Large intestine (tissue), 3 donors: ENCODE results near the gene MAML1. TPM values are rescaled to one million over a fixed set of nuclear protein-coding genes. Genes with fewer than 3 reads are reported as not detected.
"Not testable (repeated sequence)": the region's sequence is repeated elsewhere in the genome, so short reads cannot be mapped to it uniquely, and the experiment has no call there.

Experiments used
- DNase-seq, 2 donors: peaks; one replicate each; pipeline versions ENCODE4 v3.0.0 to v3.0.0-alpha.2; 2013
- H3K27ac ChIP-seq: one replicate; pipeline ENCODE4 v1.5.1; 2013; ENCODE audit warnings: low read length
- H3K27me3 ChIP-seq: 2 replicates; pipeline ENCODE4 v1.6.1; 2013; ENCODE audit warnings: low read length; ENCODE audit not compliant: control insufficient read depth, insufficient read depth
- H3K36me3 ChIP-seq: 2 replicates; pipeline ENCODE4 v1.6.1; 2013; ENCODE audit warnings: low read length; ENCODE audit not compliant: control insufficient read depth, insufficient read depth
- H3K4me1 ChIP-seq: one replicate; pipeline ENCODE4 v1.6.1; 2013; ENCODE audit warnings: low read length; ENCODE audit not compliant: control insufficient read depth, insufficient read depth
- H3K4me3 ChIP-seq: one replicate; pipeline ENCODE4 v1.5.1; 2013; ENCODE audit warnings: low read length
- H3K9me3 ChIP-seq: one replicate; pipeline ENCODE4 v1.6.1; 2013; ENCODE audit warnings: mild to moderate bottlenecking, low read depth, low read length, moderate library complexity; ENCODE audit not compliant: control insufficient read depth
- WGBS: methylation state at CpG from one replicate; pipeline ENCODE4 v1.1.5; 2013; ENCODE audit warnings: low lambda C conversion rate; ENCODE audit not compliant: insufficient coverage; 5-methylcytosine and 5-hydroxymethylcytosine counted together
- polyA plus RNA-seq: library from polyadenylated mRNA; unstranded; fragments of 120-200 nt; gene quantifications from one replicate; pipeline ENCODE4 v1.2.1, GENCODE V29; 2013

MAML1 gene
- polyA plus RNA-seq, 1 donor, result 29.9 TPM

DNA sequence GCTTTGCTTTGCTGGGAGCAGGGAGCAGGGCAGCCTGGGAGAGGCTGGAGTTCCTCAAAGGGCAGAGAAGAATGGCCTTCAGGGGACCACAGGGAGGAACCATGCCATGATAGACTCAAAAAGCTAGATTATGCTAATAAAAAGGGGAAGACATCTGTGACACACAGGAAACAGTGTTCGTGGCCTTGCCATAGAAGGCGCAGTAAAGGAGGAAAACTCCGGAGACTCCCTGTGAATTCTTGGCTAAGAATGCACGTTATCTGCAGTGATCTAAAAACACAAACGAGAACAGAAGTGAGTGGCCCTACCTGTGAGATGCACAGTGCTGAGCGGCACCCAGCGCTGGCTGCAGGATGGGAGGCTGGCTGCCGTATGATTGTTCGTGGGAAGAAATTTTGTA lies 45.3 kb downstream of the MAML1 start:
- H3K4me1 ChIP-seq, result no peaks in the 10 kb centered on the region
- H3K27me3 ChIP-seq, result no peaks in the 10 kb centered on the region
- no peak overlapping the region for H3K27ac ChIP-seq
- no peak for DNase-seq
- H3K9me3 ChIP-seq, result no peaks in the 10 kb centered on the region
- H3K36me3 ChIP-seq, result peaks cover 61% of the 10 kb centered on the region
- WGBS, result 100% methylated on average over 1 of the region's 9 CpGs
- H3K4me3 ChIP-seq, result no peak overlapping the region

DNA sequence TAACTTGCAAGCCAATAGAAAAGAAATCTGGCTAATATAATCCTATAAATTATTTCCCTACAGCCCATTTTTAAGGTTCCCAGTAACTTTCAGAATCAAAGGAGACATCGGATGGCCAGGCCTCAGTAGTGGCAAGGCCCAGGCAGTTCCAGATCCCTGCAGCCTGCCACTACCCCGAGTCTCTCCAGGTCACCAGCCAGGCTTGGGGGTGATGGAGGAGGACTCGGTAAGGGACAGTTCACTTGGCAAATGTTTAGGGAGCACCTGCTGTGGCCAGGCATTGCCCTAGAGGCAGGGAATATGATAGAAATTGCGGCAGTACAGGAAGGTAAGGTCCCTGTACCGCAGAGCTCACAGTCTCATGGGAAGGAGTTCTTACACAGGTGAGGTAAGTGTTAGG lies 46.0 kb downstream of the MAML1 start:
- no peak for DNase-seq
- H3K4me1 ChIP-seq, result no peaks in the 10 kb centered on the region
- no peak overlapping the region for H3K4me3 ChIP-seq
- no CpG with 5 or more reads among the region's 5 CpGs for WGBS
- H3K27ac ChIP-seq, result no peak overlapping the region
- no peaks in the 10 kb centered on the region for H3K27me3 ChIP-seq
- no peaks in the 10 kb centered on the region for H3K9me3 ChIP-seq
- peaks cover 55% of the 10 kb centered on the region for H3K36me3 ChIP-seq

- H3K27ac ChIP-seq, result no peak overlapping the region
- DNase-seq, result no peak
- no peaks in the 10 kb centered on the region for H3K9me3 ChIP-seq
- no CpG with 5 or more reads among the region's 4 CpGs for WGBS
- no peaks in the 10 kb centered on the region for H3K4me1 ChIP-seq
- H3K4me3 ChIP-seq, result no peak overlapping the region
- H3K36me3 ChIP-seq, result peaks cover 43% of the 10 kb centered on the region
- H3K27me3 ChIP-seq, result no peaks in the 10 kb centered on the region
Measured at GRCh38 chr5:179779826-179780225, 47.2 kb downstream of the MAML1 start.

- no peak for DNase-seq
- Histone ChIP-seq H3K4me3 (no peak overlapping the region), H3K4me1 (no peaks in the 10 kb centered on the region), H3K27me3 (no peaks in the 10 kb centered on the region), H3K36me3 (peaks cover 40% of the 10 kb centered on the region), H3K9me3 (no peaks in the 10 kb centered on the region), H3K27ac (no peak overlapping the region)
- WGBS, result no CpG with 5 or more reads among the region's 7 CpGs
Measured at GRCh38 chr5:179780362-179780761, 47.7 kb downstream of the MAML1 start.

DNA sequence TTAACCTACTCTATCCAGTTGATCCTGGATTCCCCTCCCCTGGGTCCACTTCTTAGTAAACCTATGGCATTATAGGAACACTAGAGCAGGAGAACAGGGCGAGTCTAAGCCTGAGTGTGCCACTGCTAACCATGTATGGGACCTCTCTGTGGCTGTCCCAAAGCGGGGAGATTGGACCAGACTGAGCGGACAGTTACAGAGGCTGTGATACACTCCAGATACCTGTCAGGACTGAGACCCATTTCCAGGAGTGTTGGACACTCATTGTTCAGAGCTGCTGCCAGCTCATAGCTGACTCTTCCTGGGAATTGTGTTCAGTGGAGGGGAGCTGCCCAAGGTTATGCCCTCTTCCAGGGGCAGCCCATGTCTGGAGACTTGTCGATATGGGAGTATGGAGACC lies 49.2 kb downstream of the MAML1 start:
- Histone ChIP-seq H3K4me1 (no peaks in the 10 kb centered on the region), H3K27me3 (no peaks in the 10 kb centered on the region), H3K36me3 (peaks cover 26% of the 10 kb centered on the region), H3K27ac (no peak overlapping the region), H3K4me3 (no peak overlapping the region), H3K9me3 (no peaks in the 10 kb centered on the region)
- no CpG with 5 or more reads among the region's 4 CpGs for WGBS
- no peak for DNase-seq

DNA sequence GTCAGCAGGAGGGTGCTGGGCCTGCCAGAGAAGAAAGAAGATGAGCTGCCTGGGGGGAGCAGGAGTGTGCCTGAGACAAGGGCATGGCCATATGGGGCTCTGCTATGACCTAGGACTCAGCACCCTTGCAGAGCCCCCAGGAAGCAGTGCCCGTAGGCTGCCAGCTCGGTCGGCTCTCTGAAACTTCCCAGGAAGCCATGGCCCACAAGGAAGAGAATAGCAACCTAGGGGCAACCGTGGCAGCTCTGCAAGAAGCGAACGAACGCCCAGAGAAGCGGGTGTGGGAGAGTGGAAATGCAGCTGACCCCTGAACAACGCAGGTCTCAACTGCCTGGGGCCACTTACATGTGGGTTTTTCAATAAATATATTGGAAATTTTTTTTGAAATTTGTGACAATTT lies 50.5 kb downstream of the MAML1 start:
- DNase-seq, result no peak
- no peak overlapping the region for H3K27ac ChIP-seq
- 92% methylated on average over 2 of the region's 9 CpGs for WGBS
- no peaks in the 10 kb centered on the region for H3K9me3 ChIP-seq
- H3K27me3 ChIP-seq, result no peaks in the 10 kb centered on the region
- H3K4me1 ChIP-seq, result no peaks in the 10 kb centered on the region
- H3K36me3 ChIP-seq, result peaks cover 16% of the 10 kb centered on the region
- H3K4me3 ChIP-seq, result no peak overlapping the region

DNA sequence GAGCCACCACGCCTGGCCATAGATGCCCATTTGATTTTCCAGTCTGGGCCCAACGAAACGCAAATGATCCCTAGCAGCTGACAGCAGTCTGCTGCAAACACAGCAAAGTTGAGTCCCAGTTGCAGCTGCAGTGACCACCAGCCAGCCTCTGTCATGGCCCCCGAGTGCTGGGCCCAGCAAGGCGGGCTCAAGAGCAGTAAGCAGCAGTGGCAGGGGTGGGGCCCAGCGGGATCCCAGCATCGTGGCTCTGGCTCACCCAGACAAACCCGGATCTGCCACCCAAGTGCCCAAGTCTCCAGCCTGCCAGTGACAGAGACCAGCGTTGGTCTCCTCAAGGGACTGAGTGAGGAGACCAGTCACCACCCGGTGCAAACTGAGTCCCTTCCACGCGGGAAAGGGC lies 54.2 kb downstream of the MAML1 start:
- no peaks in the 10 kb centered on the region for H3K36me3 ChIP-seq
- no peak for DNase-seq
- WGBS, result no CpG with 5 or more reads among the region's 12 CpGs
- H3K4me3 ChIP-seq, result no peak overlapping the region
- H3K27ac ChIP-seq, result no peak overlapping the region
- no peaks in the 10 kb centered on the region for H3K9me3 ChIP-seq
- no peaks in the 10 kb centered on the region for H3K27me3 ChIP-seq
- no peaks in the 10 kb centered on the region for H3K4me1 ChIP-seq

GRCh38 chr5:179788193-179788854 lies 55.7 kb downstream of the MAML1 start:
- WGBS, result no CpG with 5 or more reads among the region's 7 CpGs
- Histone ChIP-seq H3K4me1 (no peaks in the 10 kb centered on the region), H3K27ac (no peak overlapping the region), H3K9me3 (no peaks in the 10 kb centered on the region), H3K36me3 (peaks cover 3% of the 10 kb centered on the region), H3K27me3 (no peaks in the 10 kb centered on the region), H3K4me3 (no peak overlapping the region)
- DNase-seq, result no peak

DNA sequence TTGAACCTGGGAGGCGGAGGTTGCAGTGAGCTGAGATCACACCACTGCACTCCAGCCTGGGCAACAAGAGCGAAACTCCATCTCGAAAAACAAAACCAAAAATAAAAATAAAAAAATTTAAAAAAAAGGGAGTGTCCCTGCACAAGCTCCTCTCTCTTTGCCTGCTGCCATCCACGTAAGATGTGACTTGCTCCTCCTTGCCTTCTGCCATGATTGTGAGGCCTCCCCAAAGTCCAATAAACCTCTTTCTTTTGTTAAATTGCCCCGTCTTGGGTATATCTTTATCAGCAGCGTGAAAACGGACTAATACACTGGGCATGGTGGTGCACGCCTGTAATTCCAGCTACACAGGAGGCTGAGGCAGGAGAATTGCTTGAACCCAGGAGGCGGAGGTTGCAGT lies 56.7 kb downstream of the MAML1 start:
- H3K36me3 ChIP-seq, H3K27me3 ChIP-seq, DNase-seq, H3K9me3 ChIP-seq, H3K27ac ChIP-seq, H3K4me1 ChIP-seq, H3K4me3 ChIP-seq: not testable (repeated sequence)
- WGBS, result no CpG with 5 or more reads among the region's 9 CpGs

DNA sequence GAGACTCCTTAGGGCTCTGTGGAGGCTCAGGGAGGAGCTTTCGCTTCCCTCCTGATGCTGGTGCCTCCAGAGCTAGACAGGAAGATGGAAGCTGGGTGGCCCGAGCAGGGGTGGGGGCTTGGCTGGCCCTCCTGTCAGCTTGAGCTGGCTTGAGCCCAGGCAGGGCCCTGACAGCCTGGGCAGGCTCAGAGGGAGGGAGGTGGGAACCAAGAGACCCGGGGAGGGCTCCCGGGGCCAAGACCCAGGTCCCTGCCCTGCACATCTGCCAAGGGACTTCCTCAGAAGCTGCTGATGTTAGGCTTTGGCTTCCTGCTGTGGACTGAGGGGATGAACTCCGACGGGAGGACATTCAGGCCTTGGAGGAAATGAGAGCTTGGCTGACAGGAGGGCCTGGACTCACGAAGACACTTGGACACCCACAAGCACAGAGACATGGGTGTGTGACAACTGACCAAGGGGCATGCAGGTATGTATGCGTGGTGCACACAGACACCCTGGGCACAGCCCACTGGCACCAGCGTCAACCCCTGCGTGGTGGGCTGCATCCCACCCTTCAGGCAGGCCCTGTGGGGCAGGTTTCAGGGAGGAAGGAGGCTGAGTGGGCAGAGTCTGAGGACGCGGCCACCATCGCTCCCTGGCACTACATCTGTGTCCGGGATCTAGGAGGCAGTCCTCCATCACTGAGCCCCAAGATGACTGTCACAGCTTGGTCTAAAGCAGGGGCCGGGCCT lies 59.4 kb downstream of the MAML1 start:
- Histone ChIP-seq H3K4me1 (peaks cover 11% of the 10 kb centered on the region), H3K27ac (no peak overlapping the region), H3K4me3 (no peak overlapping the region), H3K9me3 (no peaks in the 10 kb centered on the region), H3K27me3 (no peaks in the 10 kb centered on the region), H3K36me3 (peaks cover 6% of the 10 kb centered on the region)
- no CpG with 5 or more reads among the region's 15 CpGs for WGBS
- DNase-seq, result no peak
